SW480 (cell line): ENCODE results near the gene UBE2J2.

Experiments used
- DNase-seq: peaks from one replicate; pipeline ENCODE4 v3.0.0-alpha.2; 2016; ENCODE audit warnings: low spot score

The UBE2J2 gene

GRCh38 chr1:1239614-1240347, 33.9 kb downstream of the UBE2J2 start:
- no peak for DNase-seq

DNA sequence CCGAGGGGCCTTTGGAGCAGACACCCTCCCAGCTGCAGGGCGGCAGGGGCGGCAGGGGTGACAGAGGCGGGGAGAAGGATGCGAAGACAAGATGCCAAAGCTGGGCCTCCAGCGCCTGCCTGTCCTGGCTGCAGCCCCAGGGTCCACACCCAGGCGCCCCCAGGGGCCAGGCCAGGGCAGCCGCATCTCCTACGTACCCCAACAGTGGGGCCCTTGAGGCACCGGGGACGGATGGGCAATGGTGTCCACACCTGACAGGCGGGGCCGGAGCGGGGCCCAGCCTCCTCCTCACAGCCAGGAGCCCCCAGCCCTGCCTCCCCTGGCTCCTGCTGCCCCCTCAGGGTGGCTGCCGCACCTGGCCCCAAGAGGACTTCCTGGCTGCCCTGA, 34.4 kb downstream of the UBE2J2 start:
- DNase-seq: no peak

DNA sequence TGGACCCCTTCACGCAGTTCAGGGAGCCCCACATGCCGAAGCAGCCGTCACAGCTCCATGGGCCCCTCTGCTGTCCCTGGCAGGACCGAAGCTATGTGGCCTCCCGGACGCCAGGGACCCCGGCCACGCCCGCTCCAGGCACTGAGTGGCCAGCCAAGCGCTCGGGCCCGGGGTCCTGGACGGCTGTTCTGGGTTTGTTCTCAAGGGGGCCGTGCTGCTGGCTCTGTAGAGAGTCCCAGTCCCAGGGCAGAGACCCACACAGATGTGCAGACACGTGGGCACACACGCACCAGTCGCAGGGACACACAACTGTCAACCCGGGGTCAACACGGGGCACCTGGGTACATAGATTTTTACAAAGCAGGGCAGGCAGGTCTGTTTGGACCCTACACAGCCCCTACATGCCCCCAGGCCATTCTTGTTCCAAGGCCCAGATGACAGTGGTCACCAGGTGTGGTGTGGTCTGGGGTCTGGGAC, 34.9 kb downstream of the UBE2J2 start:
- no peak for DNase-seq

DNA sequence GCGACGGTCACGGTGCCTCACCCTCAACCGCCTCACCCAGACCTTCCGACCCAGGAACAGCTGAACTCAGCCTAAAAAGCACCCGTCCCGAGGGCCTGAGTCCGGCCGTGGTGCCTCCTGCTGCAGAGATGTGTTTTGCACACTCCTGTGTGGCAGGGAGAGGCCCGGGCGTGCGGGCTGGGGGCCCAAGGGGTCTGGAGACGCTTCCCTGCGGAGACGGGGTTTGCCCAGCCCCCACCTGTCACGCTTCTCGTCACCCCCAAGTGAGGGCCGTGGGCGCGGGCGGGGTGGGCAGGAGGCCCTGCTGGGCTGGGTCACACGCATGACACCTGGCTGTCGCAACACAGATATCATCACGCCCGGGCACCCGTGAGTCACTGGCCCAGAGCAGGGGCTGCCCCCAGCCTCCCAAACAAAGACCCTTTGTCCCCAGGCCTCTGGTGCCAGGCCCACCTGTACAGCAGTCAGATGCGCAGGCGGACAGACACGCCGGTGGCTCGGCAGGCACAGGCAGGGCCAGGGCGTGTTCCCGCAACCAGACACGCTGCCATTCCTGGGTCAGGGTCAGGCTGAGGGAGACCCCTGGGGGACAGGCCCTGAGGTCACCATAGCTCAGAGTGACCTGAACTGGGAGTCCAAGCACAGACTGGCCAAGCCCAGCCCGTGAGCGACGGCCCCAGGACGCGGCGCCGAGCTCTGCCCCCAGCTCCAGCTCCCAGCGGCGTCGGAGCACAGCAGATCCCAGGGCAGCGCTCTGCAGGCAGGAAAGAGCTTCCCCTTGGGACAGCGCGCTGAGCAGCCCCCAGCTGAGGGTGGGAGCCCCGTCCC, 35.6 kb downstream of the UBE2J2 start:
- peak; percentile 98 for DNase-seq

DNA sequence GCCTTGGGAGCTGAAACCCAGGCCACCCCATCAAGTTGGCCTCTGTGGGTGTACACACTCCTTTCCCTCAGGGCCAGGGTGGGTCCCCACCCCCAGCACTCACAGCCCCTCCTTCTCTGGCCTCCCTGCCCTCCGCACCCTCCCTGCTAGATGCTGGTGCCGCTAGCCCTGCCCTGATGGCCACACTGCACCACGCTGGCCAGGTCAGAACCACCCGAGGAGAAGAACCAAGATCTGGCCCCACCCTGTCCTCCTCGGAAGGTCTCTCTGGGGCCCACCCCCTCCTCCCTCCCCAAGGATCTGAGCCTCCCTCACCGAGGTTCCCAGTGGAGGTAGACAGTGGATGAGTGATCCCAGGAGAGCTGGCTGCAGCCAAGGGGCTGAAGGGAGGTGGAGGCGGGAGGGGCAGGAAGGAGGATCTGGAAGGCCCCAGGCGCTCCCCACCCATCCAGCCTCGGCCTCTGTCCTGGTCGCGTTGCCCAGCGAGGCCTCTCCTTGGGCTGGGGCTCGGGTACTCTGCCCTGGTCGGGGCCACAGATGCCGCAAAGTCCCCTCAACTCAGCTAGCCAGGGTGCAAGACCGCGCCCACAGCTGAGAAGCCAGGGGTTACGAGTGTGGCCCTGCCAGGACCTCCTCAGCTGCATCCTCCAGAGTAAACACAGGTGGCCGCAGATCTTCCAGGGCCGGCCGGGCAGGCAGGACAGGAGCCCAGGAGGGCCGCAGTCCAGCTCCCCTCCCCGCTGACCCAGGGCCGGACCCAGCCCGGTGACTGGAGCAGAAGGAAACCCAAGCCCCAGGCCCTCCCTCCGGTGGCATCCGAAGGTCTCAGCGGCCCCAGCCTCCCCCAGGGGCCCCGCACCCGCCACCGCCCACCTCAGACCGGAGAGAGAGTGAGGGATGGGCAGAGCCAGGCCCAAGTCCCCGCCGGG, 36.4 kb downstream of the UBE2J2 start:
- DNase-seq: peak; percentile 50

- no peak for DNase-seq
These were observed 37.4 kb downstream of the UBE2J2 start for GRCh38 chr1:1236176-1236763.

DNA sequence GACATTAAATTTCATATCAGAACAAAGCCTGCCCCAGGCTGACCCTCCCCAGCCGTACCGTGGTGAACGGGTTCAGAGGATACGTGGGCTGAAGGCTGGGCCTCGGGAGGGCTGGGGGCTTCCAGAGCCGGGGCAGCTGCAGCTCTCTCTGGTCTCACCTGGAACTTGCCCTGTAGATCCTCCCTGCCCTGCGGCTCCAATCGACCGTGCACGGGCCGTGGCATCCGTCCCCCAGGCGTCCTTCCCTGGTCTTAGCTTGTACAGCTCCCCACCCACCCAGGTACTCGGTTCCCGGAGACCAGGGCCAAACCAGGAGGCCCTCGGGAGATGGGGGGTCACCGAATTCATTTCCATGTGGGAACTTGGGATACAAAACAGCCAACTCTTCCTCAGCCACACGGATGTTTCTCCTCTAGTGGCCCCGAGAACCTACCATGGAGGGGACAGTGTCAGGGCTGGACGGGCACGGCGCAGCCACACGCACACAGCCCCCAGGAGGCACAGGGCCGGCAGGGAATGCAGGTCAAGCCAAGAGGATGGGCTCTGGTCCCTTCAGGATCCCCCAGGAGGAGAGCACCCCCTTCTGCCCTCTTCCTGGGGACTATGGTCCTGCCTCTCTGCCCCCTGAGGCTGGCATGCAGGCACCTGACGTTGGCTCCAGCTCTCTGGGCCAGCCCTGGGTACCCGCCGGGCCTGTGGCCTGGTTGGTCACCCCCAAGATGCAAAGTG, 38.5 kb downstream of the UBE2J2 start:
- DNase-seq: no peak

GRCh38 chr1:1234180-1234808, 39.4 kb downstream of the UBE2J2 start:
- DNase-seq: no peak

DNA sequence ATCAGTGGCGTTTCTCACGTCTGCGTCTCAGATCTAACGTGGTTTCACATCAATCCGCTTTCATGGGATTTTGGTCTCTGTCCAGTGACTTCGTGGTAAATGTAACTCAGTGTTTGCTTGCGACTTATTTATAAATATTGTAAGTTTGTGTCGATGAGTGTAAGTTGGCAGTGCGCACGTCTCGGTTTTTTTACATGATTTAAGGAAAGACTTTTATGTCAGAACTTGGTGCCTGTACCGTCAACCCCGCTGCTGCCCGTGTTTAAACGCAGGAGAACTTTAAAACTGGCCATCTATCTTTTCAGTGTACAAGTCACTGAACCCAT, 40.1 kb downstream of the UBE2J2 start:
- no peak for DNase-seq

GRCh38 chr1:1232796-1233566, 40.7 kb downstream of the UBE2J2 start:
- no peak for DNase-seq

GRCh38 chr1:1232208-1232795, 41.4 kb downstream of the UBE2J2 start, which contains the start of gene B3GALT6:
Gene B3GALT6, plus strand, starts transcription at chr1:1232237. Its CDS starts 42 bp downstream, at chr1:1232279.
- no peak for DNase-seq

DNA sequence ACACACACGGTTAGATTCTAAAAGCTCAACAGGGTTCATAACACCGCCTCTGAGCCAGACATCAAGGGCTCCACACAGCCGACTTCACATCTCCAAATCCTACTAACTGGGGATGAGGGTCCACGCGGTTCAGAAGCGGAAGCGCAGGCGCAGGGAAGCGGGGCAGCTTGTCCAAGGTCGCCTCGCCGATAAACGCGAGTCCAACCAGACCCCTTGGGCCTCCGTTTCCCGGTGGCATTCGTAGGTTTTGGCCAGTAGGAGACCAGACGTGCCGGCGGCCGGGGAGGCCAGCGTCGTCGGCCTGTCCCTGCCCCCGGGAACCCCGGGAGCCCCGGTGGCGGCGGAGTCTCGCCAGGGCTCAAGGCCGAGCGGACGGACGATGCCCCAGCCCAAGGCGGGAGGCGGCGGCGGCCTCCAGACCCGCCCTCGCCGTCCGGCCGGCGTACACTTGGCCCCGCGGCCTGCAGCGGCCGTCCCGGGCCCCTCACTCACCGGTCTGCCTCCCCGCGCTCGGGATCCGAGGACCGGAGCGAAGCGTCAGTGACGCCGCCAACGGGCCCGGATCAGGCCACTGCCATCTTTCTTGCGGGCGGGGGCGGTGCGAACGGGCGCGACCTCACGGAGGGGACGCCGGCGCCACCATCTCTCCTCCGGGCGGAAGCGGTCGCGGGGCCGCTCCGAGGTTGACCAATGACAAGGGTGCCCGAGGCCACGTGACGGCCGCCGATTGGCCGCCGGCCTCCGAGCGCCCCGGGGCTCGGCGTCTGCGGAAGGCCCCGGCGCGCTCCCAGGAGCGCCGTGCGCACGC, 42.0 kb downstream of the UBE2J2 start, which contains the start of gene SDF4:
Gene SDF4, minus strand, starts transcription at position 602 of the 808 bp plus-strand sequence. CDS start 3,229 bp downstream, outside the sequence.
- DNase-seq: peak; percentile 96

GRCh38 chr1:1230656-1231399, 42.8 kb downstream of the UBE2J2 start:
- peak; percentile 44 for DNase-seq

GRCh38 chr1:1229770-1230169, 43.9 kb downstream of the UBE2J2 start:
- no peak for DNase-seq

DNA sequence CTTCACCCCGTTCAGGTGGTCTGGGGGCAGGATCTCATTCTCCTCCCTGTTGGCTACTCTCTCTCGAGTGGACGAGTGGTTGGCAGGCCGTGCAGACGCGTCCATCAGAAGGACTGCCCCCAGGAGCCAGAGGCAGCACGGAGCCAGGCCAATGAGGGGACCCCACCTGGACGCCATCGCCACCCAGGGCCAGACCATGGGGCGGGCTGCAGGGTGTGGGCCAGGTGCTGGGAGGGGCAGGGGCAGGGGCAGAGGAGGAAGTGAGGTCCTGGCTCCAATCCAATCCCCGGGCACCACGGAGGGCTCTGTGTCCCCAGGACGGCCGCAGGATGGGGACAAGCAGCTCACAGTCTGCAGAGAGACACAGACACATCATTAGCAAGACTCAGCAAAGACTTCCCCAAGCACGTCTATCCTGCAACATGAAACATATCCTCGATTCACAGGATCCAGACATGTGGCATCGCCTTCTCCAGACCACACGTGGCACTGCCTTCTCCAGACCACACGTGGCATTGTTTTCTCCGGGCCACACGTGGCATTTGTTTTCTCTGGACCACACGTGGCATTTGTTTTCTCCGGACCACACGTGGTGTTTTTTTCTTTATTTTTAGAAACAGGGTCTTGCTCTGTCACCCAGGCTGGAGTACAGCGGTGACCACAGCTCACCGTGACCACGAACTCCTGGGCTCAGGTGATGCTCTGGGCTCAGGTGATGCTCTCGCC, 44.9 kb downstream of the UBE2J2 start:
- no peak for DNase-seq

DNA sequence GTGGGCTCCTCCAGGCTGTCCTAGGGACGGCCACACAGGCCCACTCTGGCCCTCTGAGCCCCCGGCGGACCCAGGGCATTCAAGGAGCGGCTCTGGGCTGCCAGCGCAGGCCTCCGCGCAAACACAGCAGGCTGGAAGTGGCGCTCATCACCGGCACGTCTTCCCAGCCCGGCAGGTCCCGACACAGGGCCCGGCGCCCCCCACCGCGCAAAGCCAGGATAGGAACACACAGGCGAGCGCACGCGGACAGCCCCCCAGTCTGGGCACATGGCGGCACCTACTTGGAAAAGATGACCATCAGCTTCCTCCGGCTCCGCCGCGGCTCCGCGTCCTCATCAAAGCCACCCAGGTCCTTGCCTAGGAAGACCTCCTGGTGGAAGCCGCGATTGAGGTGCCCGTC, 45.5 kb downstream of the UBE2J2 start:
- DNase-seq: no peak

DNA sequence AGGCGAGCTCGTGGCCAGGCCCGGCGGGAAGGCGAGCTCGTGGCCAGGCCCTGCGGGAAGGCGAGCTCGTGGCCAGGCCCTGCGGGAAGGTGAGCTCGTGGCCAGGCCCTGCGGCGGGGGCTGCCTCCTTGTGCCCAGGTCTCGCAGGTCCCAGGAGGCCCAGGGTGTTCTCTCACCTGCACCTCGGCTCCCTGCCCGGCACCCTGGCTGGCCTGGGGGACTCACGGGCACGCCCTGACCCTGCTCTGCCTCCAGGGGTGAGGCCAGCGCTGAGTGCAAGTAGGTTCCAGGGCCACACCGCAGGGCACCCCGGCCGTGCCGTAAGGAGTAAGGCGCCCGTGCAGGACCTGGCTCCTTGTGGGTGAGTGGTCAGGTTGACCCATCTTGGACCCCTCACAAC, 46.3 kb downstream of the UBE2J2 start:
- no peak for DNase-seq
